SK-N-SH treated with all-trans-retinoic acid at 6 μM for 48 hours (cell line): ENCODE data around the gene LSM10.

ENCODE experiments used
- ATAC-seq: fragments of 200-7000 bp; cut with Tn5 transposase; 3 replicates; pipeline ENCODE4 v1.9.1; 2020; ENCODE audit warnings: mild to moderate bottlenecking, moderate library complexity
- CREB5 ChIP-seq: fragments of 250-450 bp; sonication (Bioruptor Pico); IDR thresholded peaks from 2 replicates; pipeline ENCODE4 v1.5.1; 2020; ENCODE audit warnings: low read depth, mild to moderate bottlenecking, moderate library complexity
- CSDC2 ChIP-seq: fragments of 250-450 bp; sonication (Bioruptor Pico); IDR thresholded peaks from 2 replicates; pipeline ENCODE4 v1.5.0; 2020; ENCODE audit warnings: mild to moderate bottlenecking, moderate library complexity
- ISL1 ChIP-seq: fragments of 250-450 bp; sonication (Bioruptor Pico); IDR thresholded peaks from 2 replicates; pipeline ENCODE4 v2.1.2; 2022; ENCODE audit warnings: mild to moderate bottlenecking, moderate library complexity
- OSR1 ChIP-seq: fragments of 250-450 bp; sonication (Bioruptor Pico); IDR thresholded peaks from 2 replicates; pipeline ENCODE4 v1.8.0; 2022; ENCODE audit warnings: moderate library complexity, mild to moderate bottlenecking, inconsistent platforms
- POU6F1 ChIP-seq: fragments of 250-450 bp; sonication (Bioruptor Pico); IDR thresholded peaks from 2 replicates; pipeline ENCODE4 v1.8.0; 2021; ENCODE audit warnings: low read depth, mild to moderate bottlenecking, moderate library complexity, borderline replicate concordance
- PPARA ChIP-seq: fragments of 250-450 bp; sonication (Bioruptor Pico); IDR thresholded peaks from 2 replicates; pipeline ENCODE4 v1.5.0; 2020; ENCODE audit warnings: mild to moderate bottlenecking, borderline replicate concordance
- RARB ChIP-seq: fragments of 250-450 bp; sonication (Bioruptor Pico); IDR thresholded peaks from 2 replicates; pipeline ENCODE4 v1.8.0; 2021; ENCODE audit warnings: mild to moderate bottlenecking, moderate library complexity
- SNAI2 ChIP-seq: fragments of 250-450 bp; sonication (Bioruptor Pico); IDR thresholded peaks from 2 replicates; pipeline ENCODE4 v1.5.0; 2020; ENCODE audit warnings: mild to moderate bottlenecking, moderate library complexity
- TCF4 ChIP-seq: fragments of 250-450 bp; sonication (Bioruptor Pico); IDR thresholded peaks from 2 replicates; pipeline ENCODE4 v1.8.0; 2021; ENCODE audit warnings: mild to moderate bottlenecking, moderate library complexity, borderline replicate concordance
- TOX ChIP-seq: fragments of 250-450 bp; sonication (Bioruptor Pico); IDR thresholded peaks from 2 replicates; pipeline ENCODE4 v1.8.0; 2021; ENCODE audit warnings: mild to moderate bottlenecking, moderate library complexity, borderline replicate concordance
- ZC3H10 ChIP-seq: fragments of 250-450 bp; sonication (Bioruptor Pico); IDR thresholded peaks from 2 replicates; pipeline ENCODE4 v1.5.1; 2021; ENCODE audit warnings: mild to moderate bottlenecking, moderate library complexity
- ZFP3 ChIP-seq: fragments of 250-450 bp; sonication (Bioruptor Pico); IDR thresholded peaks from 2 replicates; pipeline ENCODE4 v1.5.0; 2020; ENCODE audit warnings: mild to moderate bottlenecking, moderate library complexity
- ZNF565 ChIP-seq: fragments of 450-650 bp; formaldehyde crosslinking; conservative IDR thresholded peaks from 2 replicates; pipeline ENCODE4 v1.5.0; 2020; ENCODE audit warnings: low read depth, mild to moderate bottlenecking, moderate library complexity
- ZNF70 ChIP-seq: fragments of 450-650 bp; formaldehyde crosslinking; IDR thresholded peaks from 2 replicates; pipeline ENCODE4 v1.5.0; 2020; ENCODE audit warnings: mild to moderate bottlenecking, moderate library complexity
- TF ChIP-seq, protein P1 (sequence below): fragments of 250-450 bp; sonication (Bioruptor Pico); IDR thresholded peaks from 2 replicates; pipeline ENCODE4 v1.8.0; 2020; ENCODE audit warnings: mild to moderate bottlenecking, moderate library complexity, borderline replicate concordance
- TF ChIP-seq, protein P2 (sequence below): fragments of 250-450 bp; sonication (Bioruptor Pico); IDR thresholded peaks from 2 replicates; pipeline ENCODE4 v1.5.1; 2021; ENCODE audit warnings: mild to moderate bottlenecking, moderate library complexity
- TF ChIP-seq, protein P3 (sequence below): fragments of 250-450 bp; sonication (Bioruptor Pico); IDR thresholded peaks from 2 replicates; pipeline ENCODE4 v1.5.0; 2020; ENCODE audit warnings: mild to moderate bottlenecking, moderate library complexity

LSM10 gene

DNA sequence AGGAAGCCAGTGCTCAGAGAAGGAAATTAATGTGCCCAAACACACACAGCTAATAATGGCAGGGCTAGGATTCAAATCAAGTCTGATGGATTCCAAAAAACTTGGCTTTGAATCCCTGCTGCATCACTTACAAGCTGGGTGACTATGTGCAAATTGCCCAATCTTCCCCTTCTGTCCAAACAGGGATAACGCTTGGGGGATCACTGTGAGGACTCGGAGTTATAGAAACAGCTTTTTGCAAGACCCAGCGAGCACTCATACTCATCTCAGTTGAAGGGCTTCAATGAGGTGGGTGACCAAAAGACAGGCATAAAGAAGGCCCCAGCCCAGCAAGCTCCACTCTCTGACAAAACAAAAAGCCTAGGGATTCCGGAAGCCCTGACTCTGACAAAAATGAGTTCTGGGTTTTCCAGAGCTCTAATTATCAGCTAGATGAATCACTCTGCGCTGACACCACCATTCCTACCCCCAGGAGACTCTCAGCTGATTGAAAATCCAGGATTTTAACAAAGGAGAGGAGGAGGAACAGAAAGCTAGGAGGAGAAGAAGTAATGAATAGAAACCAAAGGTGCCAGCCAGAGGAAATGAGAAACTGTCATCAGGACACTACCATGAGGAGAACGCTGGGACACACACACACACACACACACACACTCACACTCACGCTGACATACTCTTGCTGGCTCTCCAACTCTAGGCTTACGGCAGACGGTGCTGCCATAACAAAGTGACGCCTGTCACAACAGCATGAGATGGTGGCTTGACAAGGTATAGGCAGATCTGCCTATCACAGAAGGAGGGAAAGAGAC lies 10.4 kb downstream of the LSM10 start:
- TF ChIP-seq CREB5 = no peak
- 0 out of 2 replicates have a peak, but pooled peaks have one; percentile 29 for TF ChIP-seq ZFP3
- TF ChIP-seq ZC3H10 = no peak
- no peak for ATAC-seq

DNA sequence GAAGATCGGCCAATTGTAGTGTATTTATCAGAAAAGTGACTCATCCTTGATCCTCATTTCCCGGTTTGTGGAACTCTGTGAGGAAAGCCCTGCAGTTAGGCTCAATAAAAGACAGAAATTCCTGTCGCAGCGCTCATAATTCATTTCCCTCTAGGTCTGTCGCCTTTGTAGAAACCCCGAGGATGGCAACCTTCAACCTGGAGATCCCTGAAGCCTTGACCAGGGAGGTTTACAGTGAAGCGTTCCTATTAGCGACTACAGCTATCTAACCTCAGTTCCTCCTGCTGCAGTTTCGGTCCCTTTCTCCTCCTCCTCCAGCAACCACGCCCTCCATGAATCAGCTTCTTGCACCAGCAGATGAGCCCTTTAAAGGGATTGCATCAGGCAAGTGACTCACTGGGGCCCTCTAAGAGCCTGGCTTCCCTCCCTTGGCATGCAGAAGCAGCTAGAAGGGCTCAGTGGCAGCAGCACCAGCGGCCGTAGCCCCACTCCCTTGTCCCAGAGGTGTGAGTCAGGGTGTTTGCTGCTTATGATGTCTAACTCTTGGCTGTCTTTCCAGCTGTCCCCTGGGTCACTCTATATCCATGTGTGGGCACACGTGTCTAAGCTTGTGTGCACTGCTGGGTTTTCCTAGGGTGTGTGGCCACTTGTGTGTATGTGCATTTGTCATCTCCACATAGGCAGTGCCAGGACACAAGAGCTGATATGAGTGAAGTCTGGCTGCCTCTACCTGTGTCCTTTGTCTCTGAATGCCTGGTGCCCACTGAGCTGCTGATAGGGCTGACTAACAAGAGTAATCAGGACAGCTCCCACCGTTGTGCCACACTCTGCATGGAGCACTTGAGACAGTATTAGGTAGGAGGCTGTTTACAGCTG lies 11.2 kb downstream of the LSM10 start:
- TF ChIP-seq CREB5 (peak; percentile 14; the same call in 1 of the 2 replicates), POU6F1 (no peak), TOX (CRISPR knock-in tag) (no peak)
- TF ChIP-seq, protein P1, sequence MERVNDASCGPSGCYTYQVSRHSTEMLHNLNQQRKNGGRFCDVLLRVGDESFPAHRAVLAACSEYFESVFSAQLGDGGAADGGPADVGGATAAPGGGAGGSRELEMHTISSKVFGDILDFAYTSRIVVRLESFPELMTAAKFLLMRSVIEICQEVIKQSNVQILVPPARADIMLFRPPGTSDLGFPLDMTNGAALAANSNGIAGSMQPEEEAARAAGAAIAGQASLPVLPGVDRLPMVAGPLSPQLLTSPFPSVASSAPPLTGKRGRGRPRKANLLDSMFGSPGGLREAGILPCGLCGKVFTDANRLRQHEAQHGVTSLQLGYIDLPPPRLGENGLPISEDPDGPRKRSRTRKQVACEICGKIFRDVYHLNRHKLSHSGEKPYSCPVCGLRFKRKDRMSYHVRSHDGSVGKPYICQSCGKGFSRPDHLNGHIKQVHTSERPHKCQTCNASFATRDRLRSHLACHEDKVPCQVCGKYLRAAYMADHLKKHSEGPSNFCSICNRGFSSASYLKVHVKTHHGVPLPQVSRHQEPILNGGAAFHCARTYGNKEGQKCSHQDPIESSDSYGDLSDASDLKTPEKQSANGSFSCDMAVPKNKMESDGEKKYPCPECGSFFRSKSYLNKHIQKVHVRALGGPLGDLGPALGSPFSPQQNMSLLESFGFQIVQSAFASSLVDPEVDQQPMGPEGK = peak; percentile 39; the same call in 1 of the 2 replicates
- ATAC-seq = peak; percentile 87

GRCh38 chr1:36385410-36386264 lies 12.1 kb downstream of the LSM10 start, which contains the start of gene STK40:
Gene STK40, minus strand, starts transcription at chr1:36385924. Its CDS starts 24,592 bp downstream, at chr1:36361332.
- TF ChIP-seq, protein P1 = no peak
- no peak for TF ChIP-seq OSR1 (CRISPR knock-in tag)
- TF ChIP-seq, protein P2, sequence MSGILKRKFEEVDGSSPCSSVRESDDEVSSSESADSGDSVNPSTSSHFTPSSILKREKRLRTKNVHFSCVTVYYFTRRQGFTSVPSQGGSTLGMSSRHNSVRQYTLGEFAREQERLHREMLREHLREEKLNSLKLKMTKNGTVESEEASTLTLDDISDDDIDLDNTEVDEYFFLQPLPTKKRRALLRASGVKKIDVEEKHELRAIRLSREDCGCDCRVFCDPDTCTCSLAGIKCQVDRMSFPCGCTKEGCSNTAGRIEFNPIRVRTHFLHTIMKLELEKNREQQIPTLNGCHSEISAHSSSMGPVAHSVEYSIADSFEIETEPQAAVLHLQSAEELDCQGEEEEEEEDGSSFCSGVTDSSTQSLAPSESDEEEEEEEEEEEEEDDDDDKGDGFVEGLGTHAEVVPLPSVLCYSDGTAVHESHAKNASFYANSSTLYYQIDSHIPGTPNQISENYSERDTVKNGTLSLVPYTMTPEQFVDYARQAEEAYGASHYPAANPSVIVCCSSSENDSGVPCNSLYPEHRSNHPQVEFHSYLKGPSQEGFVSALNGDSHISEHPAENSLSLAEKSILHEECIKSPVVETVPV (CRISPR knock-in tag) = no peak
- TF ChIP-seq RARB (CRISPR knock-in tag) = no peak
- no peak for TF ChIP-seq ZC3H10
- TF ChIP-seq TCF4 (CRISPR knock-in tag) = no peak
- TF ChIP-seq PPARA (CRISPR knock-in tag) = no peak
- no peak for TF ChIP-seq CSDC2
- no peak for TF ChIP-seq POU6F1
- TF ChIP-seq, protein P3, sequence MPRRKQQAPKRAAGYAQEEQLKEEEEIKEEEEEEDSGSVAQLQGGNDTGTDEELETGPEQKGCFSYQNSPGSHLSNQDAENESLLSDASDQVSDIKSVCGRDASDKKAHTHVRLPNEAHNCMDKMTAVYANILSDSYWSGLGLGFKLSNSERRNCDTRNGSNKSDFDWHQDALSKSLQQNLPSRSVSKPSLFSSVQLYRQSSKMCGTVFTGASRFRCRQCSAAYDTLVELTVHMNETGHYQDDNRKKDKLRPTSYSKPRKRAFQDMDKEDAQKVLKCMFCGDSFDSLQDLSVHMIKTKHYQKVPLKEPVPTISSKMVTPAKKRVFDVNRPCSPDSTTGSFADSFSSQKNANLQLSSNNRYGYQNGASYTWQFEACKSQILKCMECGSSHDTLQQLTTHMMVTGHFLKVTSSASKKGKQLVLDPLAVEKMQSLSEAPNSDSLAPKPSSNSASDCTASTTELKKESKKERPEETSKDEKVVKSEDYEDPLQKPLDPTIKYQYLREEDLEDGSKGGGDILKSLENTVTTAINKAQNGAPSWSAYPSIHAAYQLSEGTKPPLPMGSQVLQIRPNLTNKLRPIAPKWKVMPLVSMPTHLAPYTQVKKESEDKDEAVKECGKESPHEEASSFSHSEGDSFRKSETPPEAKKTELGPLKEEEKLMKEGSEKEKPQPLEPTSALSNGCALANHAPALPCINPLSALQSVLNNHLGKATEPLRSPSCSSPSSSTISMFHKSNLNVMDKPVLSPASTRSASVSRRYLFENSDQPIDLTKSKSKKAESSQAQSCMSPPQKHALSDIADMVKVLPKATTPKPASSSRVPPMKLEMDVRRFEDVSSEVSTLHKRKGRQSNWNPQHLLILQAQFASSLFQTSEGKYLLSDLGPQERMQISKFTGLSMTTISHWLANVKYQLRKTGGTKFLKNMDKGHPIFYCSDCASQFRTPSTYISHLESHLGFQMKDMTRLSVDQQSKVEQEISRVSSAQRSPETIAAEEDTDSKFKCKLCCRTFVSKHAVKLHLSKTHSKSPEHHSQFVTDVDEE (CRISPR knock-in tag) = no peak
- TF ChIP-seq ZNF70 (CRISPR knock-in tag) = no peak
- TF ChIP-seq ZFP3 = no peak
- no peak for TF ChIP-seq ZNF565 (CRISPR knock-in tag)
- no peak for TF ChIP-seq ISL1 (CRISPR knock-in tag)
- TF ChIP-seq SNAI2 (CRISPR knock-in tag) = no peak
- no peak for TF ChIP-seq TOX (CRISPR knock-in tag)
- peak; percentile 93 for ATAC-seq
